ENCODE results near the gene LYPLAL1.
A peak's percentile ranks its signal among the peaks of the same experiment; 100 is the strongest.

Gene LYPLAL1

GRCh38 chr1:219173758-219174459, at the start of gene LYPLAL1:
TSS of gene LYPLAL1 (plus strand) at chr1:219173878. CDS start at chr1:219173891, 13 bp downstream.
- DNase-seq (ENCODE audit: low spot score) = peak; percentile 99

- no peak for DNase-seq (ENCODE audit: low spot score)
These were observed 49.5 kb upstream of the LYPLAL1 start for GRCh38 chr1:219124163-219124562.

- no peak for DNase-seq (ENCODE audit: low spot score)
These were observed 48.3 kb upstream of the LYPLAL1 start for GRCh38 chr1:219125342-219125741.

- DNase-seq (ENCODE audit: low spot score) = no peak
These were observed 47.3 kb upstream of the LYPLAL1 start for GRCh38 chr1:219126377-219126776.

- no peak for DNase-seq (ENCODE audit: low spot score)
These were observed 44.7 kb upstream of the LYPLAL1 start for GRCh38 chr1:219128957-219129356.

- DNase-seq (ENCODE audit: low spot score) = no peak
These were observed 43.2 kb upstream of the LYPLAL1 start for GRCh38 chr1:219130366-219130935.

GRCh38 chr1:219132939-219133338, 40.7 kb upstream of the LYPLAL1 start:
- DNase-seq (ENCODE audit: low spot score) = no peak

GRCh38 chr1:219138747-219139146, 34.9 kb upstream of the LYPLAL1 start:
- DNase-seq (ENCODE audit: low spot score) = no peak

- no peak for DNase-seq (ENCODE audit: low spot score)
These were observed 33.3 kb upstream of the LYPLAL1 start for GRCh38 chr1:219140303-219140877.

GRCh38 chr1:219143735-219144134, 29.9 kb upstream of the LYPLAL1 start:
- no peak for DNase-seq (ENCODE audit: low spot score)

GRCh38 chr1:219144658-219145315, 28.9 kb upstream of the LYPLAL1 start:
- DNase-seq (ENCODE audit: low spot score) = no peak

- no peak for DNase-seq (ENCODE audit: low spot score)
These were observed 26.1 kb upstream of the LYPLAL1 start for GRCh38 chr1:219147571-219148019.

- DNase-seq (ENCODE audit: low spot score) = no peak
These were observed 24.6 kb upstream of the LYPLAL1 start for GRCh38 chr1:219149009-219149577.

- DNase-seq (ENCODE audit: low spot score) = no peak
These were observed 23.7 kb upstream of the LYPLAL1 start for GRCh38 chr1:219149953-219150352.

- DNase-seq (ENCODE audit: low spot score) = no peak
These were observed 22.8 kb upstream of the LYPLAL1 start for GRCh38 chr1:219150913-219151312.

GRCh38 chr1:219151467-219151866, 22.2 kb upstream of the LYPLAL1 start:
- DNase-seq (ENCODE audit: low spot score) = no peak

GRCh38 chr1:219152751-219153150, 20.9 kb upstream of the LYPLAL1 start:
- no peak for DNase-seq (ENCODE audit: low spot score)

- DNase-seq (ENCODE audit: low spot score) = no peak
These were observed 20.0 kb upstream of the LYPLAL1 start for GRCh38 chr1:219153723-219154122.

GRCh38 chr1:219155135-219155534, 18.5 kb upstream of the LYPLAL1 start:
- DNase-seq (ENCODE audit: low spot score) = no peak

GRCh38 chr1:219159946-219160645, 13.6 kb upstream of the LYPLAL1 start:
- DNase-seq (ENCODE audit: low spot score) = peak; percentile 17

- peak; percentile 36 for DNase-seq (ENCODE audit: low spot score)
These were observed 12.7 kb upstream of the LYPLAL1 start for GRCh38 chr1:219160967-219161366.

- DNase-seq (ENCODE audit: low spot score) = no peak
These were observed 12.3 kb upstream of the LYPLAL1 start for GRCh38 chr1:219161371-219161770.
